Jurkat, Clone E6-1 (cell line): ENCODE measurements around the gene KIFC3.
"Not testable (repeated sequence)": the region's sequence is repeated elsewhere in the genome, so short reads cannot be mapped to it uniquely, and the experiment has no call there.

Experiments
- DNase-seq: peaks from one replicate; pipeline ENCODE4 v3.0.0-alpha.2; 2011; ENCODE audit warnings: low read depth, low spot score
- H3K4me3 ChIP-seq: 2 replicates; pipeline ENCODE4 v1.5.1; 2011; ENCODE audit warnings: mild to moderate bottlenecking, low read length, control low read depth, moderate library complexity

The KIFC3 gene

DNA sequence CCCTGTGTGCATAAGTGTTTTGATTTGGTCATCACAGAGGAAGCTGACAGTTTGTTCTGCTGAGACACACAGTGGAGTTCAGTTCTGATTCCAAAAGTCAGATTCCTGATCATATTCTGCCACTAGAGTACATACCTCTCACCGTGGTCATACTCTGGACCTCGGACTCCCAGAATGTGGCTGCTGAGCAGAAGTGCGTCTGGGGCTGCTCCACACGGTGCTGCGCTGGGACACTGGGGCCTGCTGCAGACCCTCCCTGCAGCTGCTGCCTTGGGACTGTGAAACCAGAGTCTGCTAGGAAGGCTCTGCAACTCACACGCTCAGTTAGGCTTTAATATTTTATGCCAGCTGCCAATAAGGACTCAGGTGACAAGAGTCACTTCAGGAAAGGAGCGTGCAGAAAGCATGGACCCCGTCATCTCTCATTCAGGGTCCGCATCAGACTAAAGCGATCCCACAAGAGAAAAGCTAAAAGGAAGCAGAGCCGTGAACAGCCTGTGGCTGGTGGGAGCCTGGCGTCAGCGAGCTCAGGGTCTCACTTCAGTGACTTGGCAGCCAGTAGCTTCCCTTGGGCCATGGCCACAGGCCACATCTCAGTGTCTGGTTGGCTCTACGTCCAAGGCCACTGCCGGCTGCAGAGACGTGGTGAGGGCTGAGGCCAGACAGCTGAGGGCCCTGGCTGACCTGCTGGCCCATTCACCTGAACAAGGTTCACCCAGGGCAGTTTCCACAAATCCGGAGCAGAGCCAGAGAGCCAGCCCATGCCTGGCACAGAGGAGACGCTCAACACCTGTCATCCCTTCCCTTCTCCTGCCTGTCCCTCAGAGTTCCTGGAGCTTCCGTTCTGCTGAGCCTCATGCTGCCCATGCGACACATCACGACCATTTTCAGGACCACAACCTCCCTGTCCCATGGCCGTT, 24.7 kb upstream of the KIFC3 start:
- no peak overlapping the region for H3K4me3 ChIP-seq
- no peak for DNase-seq

GRCh38 chr16:57826052-57826451, 23.8 kb upstream of the KIFC3 start:
- DNase-seq: no peak
- H3K4me3 ChIP-seq: no peak overlapping the region

DNA sequence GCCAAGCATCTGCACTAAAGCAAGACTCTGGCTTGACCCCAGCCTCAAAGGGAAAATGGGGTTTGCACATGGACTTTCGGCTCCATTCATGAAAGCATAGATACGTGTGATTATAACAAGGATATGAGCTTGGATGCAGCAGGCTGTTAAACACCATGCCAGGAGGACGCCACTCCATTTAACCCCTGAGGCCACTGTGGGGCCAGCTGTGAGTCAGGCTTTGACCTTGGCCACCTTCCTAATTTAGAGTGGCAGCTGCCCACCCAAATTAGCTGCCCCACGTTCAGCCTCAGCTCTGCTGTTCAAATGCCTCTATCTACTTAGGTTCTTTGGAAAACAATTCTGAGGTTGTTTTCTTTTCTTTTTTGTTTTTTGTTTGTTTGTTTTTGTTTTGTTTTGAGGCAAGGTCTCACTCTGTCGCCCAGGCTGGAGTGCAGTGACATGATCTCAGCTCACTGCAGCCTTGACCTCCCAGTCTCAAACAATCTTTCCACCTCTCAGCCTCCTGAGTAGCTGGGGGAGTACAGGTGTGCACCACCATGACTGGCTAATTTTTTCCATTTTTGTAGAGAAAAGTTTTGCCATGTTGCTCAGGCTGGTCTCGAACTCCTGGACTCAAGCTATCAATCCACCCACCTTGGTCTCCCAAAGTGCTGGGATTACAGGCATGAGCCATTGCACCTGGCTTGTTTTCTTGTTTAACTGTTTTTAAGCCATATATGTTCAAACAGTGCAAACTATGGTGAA, 23.2 kb upstream of the KIFC3 start:
- no peak for DNase-seq

GRCh38 chr16:57824888-57825287, 22.6 kb upstream of the KIFC3 start:
- DNase-seq: no peak

More for the DNA sequence above, 23.2 kb upstream of the KIFC3 start:
- no peak overlapping the region for H3K4me3 ChIP-seq

GRCh38 chr16:57823836-57824235, 21.5 kb upstream of the KIFC3 start:
- no peak overlapping the region for H3K4me3 ChIP-seq
- DNase-seq: no peak

More at GRCh38 chr16:57824888-57825287, 22.6 kb upstream of the KIFC3 start:
- H3K4me3 ChIP-seq: no peak overlapping the region

- no peak overlapping the region for H3K4me3 ChIP-seq
- DNase-seq: no peak
These were observed 20.6 kb upstream of the KIFC3 start for GRCh38 chr16:57822856-57823255.

DNA sequence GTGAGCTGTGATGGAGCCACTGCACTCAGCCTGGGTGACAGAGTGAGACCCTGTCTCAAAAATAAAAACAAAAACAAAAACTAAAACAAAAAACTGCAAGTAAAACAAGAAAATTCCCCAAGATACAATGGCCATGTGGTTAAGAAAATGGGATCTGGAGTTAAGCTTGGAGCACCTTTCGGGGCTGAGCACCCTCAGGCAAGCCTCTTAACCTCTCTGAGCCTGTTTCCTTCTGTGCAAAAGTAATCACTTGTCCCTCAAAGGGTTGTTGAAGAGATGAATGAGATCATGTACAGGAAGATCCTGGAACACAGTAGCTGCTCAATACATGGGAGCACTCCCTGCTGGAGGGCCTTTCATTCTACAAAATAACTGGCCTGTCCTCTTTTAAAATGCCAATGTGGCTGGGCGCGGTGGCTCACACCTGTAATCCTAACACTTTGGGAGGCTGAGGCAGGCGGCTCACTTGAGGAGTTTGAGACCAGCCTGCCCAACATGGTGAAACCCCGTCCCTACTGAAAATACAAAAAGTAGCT, 19.8 kb upstream of the KIFC3 start:
- no peak overlapping the region for H3K4me3 ChIP-seq
- DNase-seq: no peak

GRCh38 chr16:57821149-57821971, 19.1 kb upstream of the KIFC3 start:
- no peak for DNase-seq
- no peak overlapping the region for H3K4me3 ChIP-seq

DNA sequence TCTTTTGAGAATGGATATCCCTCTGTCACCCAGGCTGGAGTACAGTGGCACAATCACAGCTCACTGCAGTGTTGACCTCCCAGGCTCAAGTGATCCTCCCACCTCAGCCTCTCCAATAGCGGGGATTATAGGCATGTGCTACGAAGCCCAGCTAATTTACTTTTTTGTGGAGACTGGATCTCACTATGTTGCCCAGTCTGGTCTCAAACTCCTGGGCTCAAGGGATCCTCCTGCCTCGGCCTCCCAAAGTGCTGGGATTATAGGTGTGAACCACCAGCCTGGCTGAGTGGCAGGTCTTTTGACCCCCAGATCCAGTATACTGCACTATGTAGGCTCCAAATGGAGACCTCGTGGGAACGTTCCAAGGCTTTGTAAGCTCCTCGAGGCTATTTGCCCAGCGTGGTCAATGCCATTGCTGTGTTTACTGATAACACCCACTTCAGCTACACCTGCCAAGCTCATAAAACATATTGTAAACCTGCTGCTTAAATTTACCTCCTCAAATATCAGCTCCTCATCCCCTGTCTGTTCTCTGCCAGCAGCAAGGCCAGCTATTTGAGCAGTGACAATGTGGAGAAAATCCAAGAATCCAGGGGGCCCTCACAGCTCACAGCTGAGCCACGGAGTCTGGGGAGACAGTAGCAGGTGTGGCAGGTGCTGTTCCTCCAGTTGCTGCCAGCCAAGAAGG, 16.2 kb upstream of the KIFC3 start:
- DNase-seq: no peak
- no peak overlapping the region for H3K4me3 ChIP-seq

- DNase-seq: no peak
- H3K4me3 ChIP-seq: no peak overlapping the region
These were observed 15.4 kb upstream of the KIFC3 start for GRCh38 chr16:57817680-57818079.

- H3K4me3 ChIP-seq: no peak overlapping the region
- DNase-seq: peak; percentile 57
These were observed 13.9 kb upstream of the KIFC3 start for GRCh38 chr16:57815987-57816745.

- H3K4me3 ChIP-seq: no peak overlapping the region
- no peak for DNase-seq
These were observed 12.6 kb upstream of the KIFC3 start for GRCh38 chr16:57814896-57815295.

DNA sequence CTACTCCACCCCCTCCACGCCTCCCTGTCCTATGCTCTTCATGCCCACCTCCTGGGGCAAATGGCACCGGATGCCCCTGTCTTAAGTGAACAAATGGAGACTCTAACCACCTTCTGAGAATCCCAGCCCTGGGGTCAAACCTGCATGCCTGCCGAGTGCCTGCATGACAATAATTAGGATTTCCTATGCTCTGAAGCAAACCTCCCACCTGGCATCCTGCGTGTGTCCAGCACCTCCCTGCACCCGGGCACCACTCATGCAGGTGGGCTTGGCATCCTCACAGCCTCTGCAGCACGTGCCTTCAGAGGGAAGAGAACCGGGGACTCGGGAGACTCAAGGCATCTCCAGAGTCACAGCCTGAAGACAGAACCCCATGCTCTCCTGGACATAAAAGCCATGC, 11.2 kb upstream of the KIFC3 start:
- no peak overlapping the region for H3K4me3 ChIP-seq

GRCh38 chr16:57811340-57811739, 9.0 kb upstream of the KIFC3 start:
- not testable (repeated sequence) for H3K4me3 ChIP-seq, DNase-seq

More for the DNA sequence above, 11.2 kb upstream of the KIFC3 start:
- DNase-seq: no peak

DNA sequence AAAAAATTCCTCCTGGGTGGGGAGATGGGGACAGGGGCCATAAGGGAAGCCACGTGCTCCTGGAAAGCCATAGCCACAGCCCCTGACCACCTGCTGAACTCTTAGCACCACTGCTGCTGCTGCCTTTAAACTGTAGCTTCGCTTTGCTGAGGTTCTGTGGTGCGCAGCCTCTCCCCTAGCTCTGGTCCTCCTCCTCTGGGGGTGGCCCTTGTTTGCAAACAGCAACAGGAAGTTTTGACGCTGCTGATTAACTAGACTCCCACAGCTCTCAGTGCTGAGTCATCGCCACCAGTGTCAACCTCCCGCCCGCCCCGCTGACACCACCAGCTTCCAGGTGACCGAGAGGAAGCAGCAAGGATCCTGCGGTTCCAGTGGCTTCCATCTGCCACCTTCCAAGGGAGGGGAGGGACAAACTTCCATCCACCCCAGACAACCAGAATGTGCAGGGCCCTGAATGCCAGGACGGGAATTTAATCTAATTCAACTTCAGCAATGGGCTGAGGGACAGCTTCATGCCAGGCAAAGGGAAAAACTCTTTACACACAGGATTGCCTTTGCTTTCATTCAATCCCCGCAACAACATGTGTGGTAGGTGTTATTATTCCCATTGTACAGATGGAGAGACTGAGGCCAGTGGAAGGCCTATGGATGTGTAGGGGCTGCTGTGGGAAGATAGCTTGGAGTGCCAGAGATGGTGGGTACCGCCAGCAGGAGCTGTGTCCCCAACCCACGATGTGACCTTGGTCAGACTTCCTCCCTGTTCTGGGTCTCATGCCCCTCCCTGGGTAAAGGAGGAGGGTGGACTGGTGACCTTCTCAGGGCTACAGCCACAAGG, 8.1 kb upstream of the KIFC3 start:
- DNase-seq: peak; percentile 91
- peak overlapping the region; percentile 20 for H3K4me3 ChIP-seq

GRCh38 chr16:57809276-57810196, 7.2 kb upstream of the KIFC3 start:
- DNase-seq: no peak
- peak overlapping the region; percentile 20 for H3K4me3 ChIP-seq
